HEK293 (cell line): ENCODE data around the gene MUCL3.

ENCODE experiments used
- CTCF ChIA-PET: fragments of 350-600 bp; formaldehyde crosslinking; extraction: SDS; loops from one replicate; lab custom pipeline; 2021; ENCODE audit warnings: antibody characterized with exemption; lab: Yijun Ruan, JAX
- POLR2A ChIA-PET: fragments of 300-600 bp; formaldehyde crosslinking; extraction: SDS; loops from one replicate; lab custom pipeline; 2020; ENCODE audit warnings: antibody characterized with exemption, inconsistent platforms; lab: Yijun Ruan, JAX
- H3K27ac ChIP-seq: fragments of 200-500 bp; sonication (Bioruptor generic); 2 replicates; pipeline ENCODE4 v1.5.1; 2014; ENCODE audit warnings: low read depth, low read length, control low read depth, inconsistent platforms; ENCODE audit errors: extremely low read depth
- H3K36me3 ChIP-seq, 2 experiments: fragments of 200-500 bp in 1 of 2; sonication (Bioruptor generic) in 1 of 2; 1 replicate in 1 of 2; 2 replicates in 1 of 2; pipeline ENCODE4 v1.5.1; 2014 to 2017; ENCODE audit warnings: inconsistent platforms in 2 of 2, low read length in 2 of 2; ENCODE audit not compliant: control insufficient read depth in 2 of 2, insufficient read depth in 1 of 2
- H3K4me1 ChIP-seq: fragments of 200-500 bp; sonication (Bioruptor generic); 2 replicates; pipeline ENCODE4 v1.5.1; 2014; ENCODE audit warnings: mild to moderate bottlenecking, low read length, inconsistent platforms; ENCODE audit not compliant: control insufficient read depth, insufficient read depth
- H3K4me3 ChIP-seq: 2 replicates; pipeline ENCODE4 v1.5.1; 2011; ENCODE audit warnings: low read depth, mild to moderate bottlenecking, control low read depth, low read length, moderate library complexity
- H3K9me3 ChIP-seq: fragments of 200-500 bp; sonication (Bioruptor generic); 2 replicates; pipeline ENCODE4 v1.5.1; 2014; ENCODE audit warnings: low read depth, low read length, inconsistent platforms; ENCODE audit not compliant: control insufficient read depth, insufficient read depth
- EGR2 ChIP-seq: fragments of 450-650 bp; formaldehyde crosslinking; IDR thresholded peaks from 2 replicates; pipeline ENCODE4 v1.5.1; 2016; ENCODE audit warnings: low read depth, missing biosample characterization, missing genetic modification characterization
- OSR2 ChIP-seq: fragments of 450-650 bp; formaldehyde crosslinking; IDR thresholded peaks from 2 replicates; pipeline ENCODE4 v1.5.1; 2016; ENCODE audit warnings: missing biosample characterization, missing genetic modification characterization
- ZBTB17 ChIP-seq: fragments of 450-650 bp; formaldehyde crosslinking; IDR thresholded peaks from 2 replicates; pipeline ENCODE4 v1.5.1; 2016; ENCODE audit warnings: missing biosample characterization, missing genetic modification characterization
- ZBTB20 ChIP-seq: fragments of 450-650 bp; formaldehyde crosslinking; IDR thresholded peaks from 2 replicates; pipeline ENCODE4 v1.5.1; 2016; ENCODE audit warnings: missing biosample characterization, missing genetic modification characterization
- ZBTB7A ChIP-seq: fragments of 450-650 bp; formaldehyde crosslinking; IDR thresholded peaks from 2 replicates; pipeline ENCODE4 v1.5.1; 2016; ENCODE audit warnings: low read depth, missing biosample characterization, missing genetic modification characterization
- ZNF140 ChIP-seq: fragments of 450-650 bp; formaldehyde crosslinking; IDR thresholded peaks from 2 replicates; pipeline ENCODE4 v1.5.1; 2016; ENCODE audit warnings: missing biosample characterization, missing genetic modification characterization
- ZNF221 ChIP-seq: fragments of 450-650 bp; formaldehyde crosslinking; IDR thresholded peaks from 2 replicates; pipeline ENCODE4 v1.5.1; 2017; ENCODE audit warnings: missing biosample characterization, missing genetic modification characterization, borderline replicate concordance
- ZNF248 ChIP-seq: fragments of 450-650 bp; formaldehyde crosslinking; IDR thresholded peaks from 2 replicates; pipeline ENCODE4 v1.5.1; 2017; ENCODE audit warnings: missing biosample characterization, missing genetic modification characterization
- ZNF341 ChIP-seq: fragments of 450-650 bp; formaldehyde crosslinking; IDR thresholded peaks from 2 replicates; pipeline ENCODE4; 2016; ENCODE audit warnings: low read depth, missing biosample characterization, missing genetic modification characterization
- ZNF404 ChIP-seq: fragments of 450-650 bp; formaldehyde crosslinking; IDR thresholded peaks from 2 replicates; pipeline ENCODE4 v1.5.1; 2017; ENCODE audit warnings: missing biosample characterization, missing genetic modification characterization
- ZNF416 ChIP-seq: fragments of 450-650 bp; formaldehyde crosslinking; IDR thresholded peaks from 2 replicates; pipeline ENCODE4 v1.5.1; 2016; ENCODE audit warnings: missing biosample characterization, missing genetic modification characterization
- ZNF530 ChIP-seq: fragments of 450-650 bp; formaldehyde crosslinking; IDR thresholded peaks from 2 replicates; pipeline ENCODE4 v1.5.1; 2016; ENCODE audit warnings: low read depth, missing biosample characterization, missing genetic modification characterization
- ZNF549 ChIP-seq: fragments of 450-650 bp; IDR thresholded peaks from 2 replicates; pipeline ENCODE4 v1.5.1; 2018; ENCODE audit warnings: missing biosample characterization, missing genetic modification characterization, mild to moderate bottlenecking, inconsistent platforms, moderate library complexity
- ZNF600 ChIP-seq: fragments of 450-650 bp; formaldehyde crosslinking; IDR thresholded peaks from 2 replicates; pipeline ENCODE4 v1.5.1; 2016; ENCODE audit warnings: missing biosample characterization, missing genetic modification characterization
- ZNF610 ChIP-seq: fragments of 450-650 bp; formaldehyde crosslinking; IDR thresholded peaks from 2 replicates; pipeline ENCODE4 v1.5.1; 2016; ENCODE audit warnings: missing biosample characterization, missing genetic modification characterization, borderline replicate concordance
- ZNF677 ChIP-seq: fragments of 450-650 bp; IDR thresholded peaks from 2 replicates; pipeline ENCODE4 v1.5.0; 2018; ENCODE audit warnings: missing biosample characterization, mild to moderate bottlenecking, missing genetic modification characterization, moderate library complexity
- ZNF777 ChIP-seq: fragments of 450-650 bp; formaldehyde crosslinking; IDR thresholded peaks from 2 replicates; pipeline ENCODE4 v1.5.1; 2017; ENCODE audit warnings: missing biosample characterization, missing genetic modification characterization, borderline replicate concordance
- TF ChIP-seq, protein P1 (sequence below): fragments of 450-650 bp; formaldehyde crosslinking; IDR thresholded peaks from 2 replicates; pipeline ENCODE4 v1.5.1; 2016; ENCODE audit warnings: missing biosample characterization, missing genetic modification characterization
- TF ChIP-seq, protein P2 (sequence below): fragments of 450-650 bp; formaldehyde crosslinking; IDR thresholded peaks from 2 replicates; pipeline ENCODE4 v1.5.1; 2016; ENCODE audit warnings: missing biosample characterization, missing genetic modification characterization
- TF ChIP-seq, protein P3 (sequence below): IDR thresholded peaks from 2 replicates; pipeline ENCODE4 v1.6.1; 2011; ENCODE audit warnings: mild to moderate bottlenecking, low read depth, low read length, borderline replicate concordance

Gene MUCL3

DNA sequence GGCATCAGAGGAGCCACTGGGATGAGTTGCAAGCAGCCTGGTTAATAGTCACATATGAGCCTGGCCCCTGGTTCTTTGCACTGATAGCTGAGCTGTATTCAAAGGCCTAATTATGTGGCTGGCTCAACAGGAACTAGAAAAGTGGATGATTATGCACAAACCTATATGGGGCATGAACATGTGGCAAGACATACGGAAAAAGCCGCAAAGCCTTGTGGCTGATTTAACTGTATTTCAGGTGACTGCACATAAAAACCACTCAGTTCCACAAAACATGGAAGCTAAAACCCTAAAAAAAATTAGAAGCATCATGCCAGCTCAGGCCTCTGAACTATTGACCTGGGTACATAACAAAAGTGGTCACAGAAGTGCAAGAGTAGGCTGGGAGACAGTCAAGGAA, 56.5 kb downstream of the MUCL3 start:
- Histone ChIP-seq H3K4me1 (no peaks in the 10 kb centered on the region), H3K27ac (no peak overlapping the region), H3K36me3 (no peaks in the 10 kb centered on the region), H3K4me3 (no peak overlapping the region)
- POLR2A ChIA-PET = no interaction called here
- CTCF ChIA-PET = interaction anchor here (0.6 to 0.7 kb wide), 3 partner anchors 15 to 171 kb away, joined by 3 read pairs; no protein-coding TSS in a partner anchor
- TF ChIP-seq ZNF549 (tag by site-specific recombination) (no peak), OSR2 (tag by site-specific recombination) (no peak), ZBTB7A (tag by site-specific recombination) (no peak), ZBTB20 (tag by site-specific recombination) (no peak), ZNF416 (tag by site-specific recombination) (no peak), ZNF677 (tag by site-specific recombination) (no peak), ZNF341 (no peak), ZNF777 (tag by site-specific recombination) (no peak), ZNF404 (tag by site-specific recombination) (no peak), ZNF248 (tag by site-specific recombination) (no peak), ZNF600 (no peak)
- TF ChIP-seq, protein P1, sequence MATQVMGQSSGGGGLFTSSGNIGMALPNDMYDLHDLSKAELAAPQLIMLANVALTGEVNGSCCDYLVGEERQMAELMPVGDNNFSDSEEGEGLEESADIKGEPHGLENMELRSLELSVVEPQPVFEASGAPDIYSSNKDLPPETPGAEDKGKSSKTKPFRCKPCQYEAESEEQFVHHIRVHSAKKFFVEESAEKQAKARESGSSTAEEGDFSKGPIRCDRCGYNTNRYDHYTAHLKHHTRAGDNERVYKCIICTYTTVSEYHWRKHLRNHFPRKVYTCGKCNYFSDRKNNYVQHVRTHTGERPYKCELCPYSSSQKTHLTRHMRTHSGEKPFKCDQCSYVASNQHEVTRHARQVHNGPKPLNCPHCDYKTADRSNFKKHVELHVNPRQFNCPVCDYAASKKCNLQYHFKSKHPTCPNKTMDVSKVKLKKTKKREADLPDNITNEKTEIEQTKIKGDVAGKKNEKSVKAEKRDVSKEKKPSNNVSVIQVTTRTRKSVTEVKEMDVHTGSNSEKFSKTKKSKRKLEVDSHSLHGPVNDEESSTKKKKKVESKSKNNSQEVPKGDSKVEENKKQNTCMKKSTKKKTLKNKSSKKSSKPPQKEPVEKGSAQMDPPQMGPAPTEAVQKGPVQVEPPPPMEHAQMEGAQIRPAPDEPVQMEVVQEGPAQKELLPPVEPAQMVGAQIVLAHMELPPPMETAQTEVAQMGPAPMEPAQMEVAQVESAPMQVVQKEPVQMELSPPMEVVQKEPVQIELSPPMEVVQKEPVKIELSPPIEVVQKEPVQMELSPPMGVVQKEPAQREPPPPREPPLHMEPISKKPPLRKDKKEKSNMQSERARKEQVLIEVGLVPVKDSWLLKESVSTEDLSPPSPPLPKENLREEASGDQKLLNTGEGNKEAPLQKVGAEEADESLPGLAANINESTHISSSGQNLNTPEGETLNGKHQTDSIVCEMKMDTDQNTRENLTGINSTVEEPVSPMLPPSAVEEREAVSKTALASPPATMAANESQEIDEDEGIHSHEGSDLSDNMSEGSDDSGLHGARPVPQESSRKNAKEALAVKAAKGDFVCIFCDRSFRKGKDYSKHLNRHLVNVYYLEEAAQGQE (tag by site-specific recombination) = no peak
- TF ChIP-seq, all 188 proteins: peak for 0
- H3K9me3 ChIP-seq = no peaks in the 10 kb centered on the region

DNA sequence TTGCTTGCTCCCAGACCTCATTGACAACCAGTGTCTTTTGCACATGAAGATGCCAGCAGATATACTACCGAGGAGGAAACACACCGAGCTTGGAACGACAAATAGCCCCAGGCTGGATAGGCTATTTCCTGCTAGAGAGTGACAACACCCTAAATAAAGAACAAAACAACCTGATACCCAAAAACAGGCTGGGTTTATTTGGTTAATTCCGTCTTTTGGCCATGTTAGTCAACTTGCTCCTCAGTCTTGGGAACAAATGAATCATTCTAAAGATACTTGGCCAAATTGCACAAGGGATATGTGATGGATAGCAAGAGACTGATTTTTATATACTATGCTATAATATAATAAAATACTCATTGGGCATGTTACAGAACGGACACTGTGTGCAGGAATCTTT, 58.0 kb downstream of the MUCL3 start:
- ChIA-PET POLR2A (no interaction called here), CTCF (no interaction called here)
- Histone ChIP-seq H3K36me3 (no peaks in the 10 kb centered on the region), H3K9me3 (no peaks in the 10 kb centered on the region), H3K4me1 (no peaks in the 10 kb centered on the region), H3K27ac (no peak overlapping the region), H3K4me3 (no peak overlapping the region)
- TF ChIP-seq ZNF221 (tag by site-specific recombination) = no peak
- TF ChIP-seq ZBTB17 (tag by site-specific recombination) = no peak
- TF ChIP-seq ZNF610 (tag by site-specific recombination) = no peak
- TF ChIP-seq, protein P2, sequence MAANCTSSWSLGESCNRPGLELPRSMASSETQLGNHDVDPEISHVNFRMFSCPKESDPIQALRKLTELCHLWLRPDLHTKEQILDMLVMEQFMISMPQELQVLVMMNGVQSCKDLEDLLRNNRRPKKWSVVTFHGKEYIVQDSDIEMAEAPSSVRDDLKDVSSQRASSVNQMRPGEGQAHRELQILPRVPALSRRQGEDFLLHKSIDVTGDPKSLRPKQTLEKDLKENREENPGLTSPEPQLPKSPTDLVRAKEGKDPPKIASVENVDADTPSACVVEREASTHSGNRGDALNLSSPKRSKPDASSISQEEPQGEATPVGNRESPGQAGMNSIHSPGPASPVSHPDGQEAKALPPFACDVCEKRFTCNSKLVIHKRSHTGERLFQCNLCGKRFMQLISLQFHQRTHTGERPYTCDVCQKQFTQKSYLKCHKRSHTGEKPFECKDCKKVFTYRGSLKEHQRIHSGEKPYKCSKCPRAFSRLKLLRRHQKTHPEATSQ (tag by site-specific recombination) = no peak
- no peak for TF ChIP-seq ZNF140 (tag by site-specific recombination)
- TF ChIP-seq EGR2 (tag by site-specific recombination) = no peak
- no peak for TF ChIP-seq ZNF530 (tag by site-specific recombination)
- TF ChIP-seq, protein P3, sequence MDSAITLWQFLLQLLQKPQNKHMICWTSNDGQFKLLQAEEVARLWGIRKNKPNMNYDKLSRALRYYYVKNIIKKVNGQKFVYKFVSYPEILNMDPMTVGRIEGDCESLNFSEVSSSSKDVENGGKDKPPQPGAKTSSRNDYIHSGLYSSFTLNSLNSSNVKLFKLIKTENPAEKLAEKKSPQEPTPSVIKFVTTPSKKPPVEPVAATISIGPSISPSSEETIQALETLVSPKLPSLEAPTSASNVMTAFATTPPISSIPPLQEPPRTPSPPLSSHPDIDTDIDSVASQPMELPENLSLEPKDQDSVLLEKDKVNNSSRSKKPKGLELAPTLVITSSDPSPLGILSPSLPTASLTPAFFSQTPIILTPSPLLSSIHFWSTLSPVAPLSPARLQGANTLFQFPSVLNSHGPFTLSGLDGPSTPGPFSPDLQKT = no peak
